Measurements from ENCODE around the gene HOXA6.

The HOXA6 gene

GRCh38 chr7:27101957-27102580, 45.5 kb downstream of the HOXA6 start:
- in situ Hi-C loops (cut with HindIII; ENCODE audit: low sequenced_read_pairs) = no loop called here

- in situ Hi-C loops (cut with HindIII; ENCODE audit: low sequenced_read_pairs) = no loop called here
Observed at GRCh38 chr7:27101171-27101956, 46.2 kb downstream of the HOXA6 start.

- in situ Hi-C loops (cut with HindIII; ENCODE audit: low sequenced_read_pairs) = no loop called here
Observed at GRCh38 chr7:27100694-27101170, 46.8 kb downstream of the HOXA6 start.

GRCh38 chr7:27099453-27100370, 47.9 kb downstream of the HOXA6 start:
- in situ Hi-C loops (cut with HindIII; ENCODE audit: low sequenced_read_pairs) = no loop called here

GRCh38 chr7:27098578-27099451, 48.8 kb downstream of the HOXA6 start:
- in situ Hi-C loops (cut with HindIII; ENCODE audit: low sequenced_read_pairs) = no loop called here

- in situ Hi-C loops (cut with HindIII; ENCODE audit: low sequenced_read_pairs) = no loop called here
Observed at GRCh38 chr7:27097686-27098577, 49.6 kb downstream of the HOXA6 start.

- in situ Hi-C loops (cut with HindIII; ENCODE audit: low sequenced_read_pairs) = no loop called here
Observed at GRCh38 chr7:27096768-27097514, 50.6 kb downstream of the HOXA6 start.

- in situ Hi-C loops (cut with HindIII; ENCODE audit: low sequenced_read_pairs) = no loop called here
Observed at GRCh38 chr7:27095897-27096767, 51.4 kb downstream of the HOXA6 start, which contains the start of gene HOXA1. Gene HOXA1 (minus strand): TSS chr7:27096000. CDS start chr7:27095912, 88 bp downstream.
